MM.1S (cell line): Measurements from ENCODE around the gene CWC25.

Experiments used
- DNase-seq: peaks from one replicate; pipeline ENCODE4 v3.0.0-alpha.2; 2015
- H2AFZ ChIP-seq: fragments of 300-600 bp; sonication (generic); 2 replicates; pipeline ENCODE4 v1.6.0; 2016; ENCODE audit warnings: antibody characterized with exemption, low read length
- H3F3A ChIP-seq: fragments of 300-600 bp; sonication (generic); 2 replicates; pipeline ENCODE4 v1.6.1; 2016; ENCODE audit warnings: mild to moderate bottlenecking, antibody characterized with exemption, low read length, moderate library complexity, mixed read lengths; ENCODE audit not compliant: insufficient read depth
- H3K27ac ChIP-seq: fragments of 300-600 bp; sonication (generic); 2 replicates; pipeline ENCODE4 v1.5.1; 2016; ENCODE audit warnings: mild to moderate bottlenecking, low read length
- H3K27me3 ChIP-seq: fragments of 300-600 bp; sonication (generic); replicated peaks from 2 replicates; pipeline ENCODE4 v1.6.0; 2016; ENCODE audit warnings: low read length; ENCODE audit not compliant: insufficient read depth
- H3K36me3 ChIP-seq: fragments of 300-600 bp; sonication (generic); replicated peaks from 2 replicates; pipeline ENCODE4 v1.6.1; 2016; ENCODE audit warnings: mild to moderate bottlenecking, low read length, mixed read lengths; ENCODE audit not compliant: insufficient read depth
- H3K4me1 ChIP-seq: fragments of 300-600 bp; sonication (generic); 2 replicates; pipeline ENCODE4 v1.6.1; 2016; ENCODE audit warnings: low read length, mixed read lengths
- H3K4me2 ChIP-seq: fragments of 300-600 bp; sonication (generic); 2 replicates; pipeline ENCODE4 v1.6.0; 2016; ENCODE audit warnings: low read depth, low read length
- H3K4me3 ChIP-seq: fragments of 300-600 bp; sonication (generic); 2 replicates; pipeline ENCODE4 v1.5.1; 2016; ENCODE audit warnings: low read length, mixed read lengths
- H3K79me2 ChIP-seq: fragments of 300-600 bp; sonication (generic); 2 replicates; pipeline ENCODE4 v1.6.1; 2016; ENCODE audit warnings: mixed run types, low read length, mixed read lengths
- H3K9ac ChIP-seq: fragments of 300-600 bp; sonication (generic); 2 replicates; pipeline ENCODE4 v1.6.1; 2016; ENCODE audit warnings: low read length, mixed read lengths
- H3K9me2 ChIP-seq: fragments of 300-600 bp; sonication (generic); replicated peaks from 2 replicates; pipeline ENCODE4 v1.6.1; 2016; ENCODE audit warnings: mild to moderate bottlenecking, low read length, mixed read lengths; ENCODE audit not compliant: insufficient read depth
- H3K9me3 ChIP-seq: fragments of 300-600 bp; sonication (generic); replicated peaks from 2 replicates; pipeline ENCODE4 v1.6.1; 2016; ENCODE audit warnings: mild to moderate bottlenecking, low read length, mixed read lengths; ENCODE audit not compliant: insufficient read depth
- H4K20me1 ChIP-seq: fragments of 300-600 bp; sonication (generic); 2 replicates; pipeline ENCODE4 v1.6.1; 2016; ENCODE audit warnings: mild to moderate bottlenecking, low read length, moderate library complexity, mixed read lengths; ENCODE audit not compliant: insufficient read depth
- EZH2 ChIP-seq: fragments of 300-600 bp; sonication (generic); optimal IDR thresholded peaks from 2 replicates; pipeline ENCODE3; 2017; ENCODE audit warnings: low read depth, mild to moderate bottlenecking, antibody characterized with exemption, low read length, mixed read lengths
- EZH2phosphoT487 ChIP-seq: fragments of 300-600 bp; sonication (generic); IDR thresholded peaks from 2 replicates; pipeline ENCODE4 v1.6.1; 2018; ENCODE audit warnings: antibody characterized with exemption, low read length
- TF ChIP-seq, protein P1 (sequence below): fragments of 300-600 bp; sonication (generic); IDR thresholded peaks from 2 replicates; pipeline ENCODE4 v1.5.1; 2016; ENCODE audit warnings: antibody characterized with exemption, low read length, mixed read lengths

CWC25 gene

DNA sequence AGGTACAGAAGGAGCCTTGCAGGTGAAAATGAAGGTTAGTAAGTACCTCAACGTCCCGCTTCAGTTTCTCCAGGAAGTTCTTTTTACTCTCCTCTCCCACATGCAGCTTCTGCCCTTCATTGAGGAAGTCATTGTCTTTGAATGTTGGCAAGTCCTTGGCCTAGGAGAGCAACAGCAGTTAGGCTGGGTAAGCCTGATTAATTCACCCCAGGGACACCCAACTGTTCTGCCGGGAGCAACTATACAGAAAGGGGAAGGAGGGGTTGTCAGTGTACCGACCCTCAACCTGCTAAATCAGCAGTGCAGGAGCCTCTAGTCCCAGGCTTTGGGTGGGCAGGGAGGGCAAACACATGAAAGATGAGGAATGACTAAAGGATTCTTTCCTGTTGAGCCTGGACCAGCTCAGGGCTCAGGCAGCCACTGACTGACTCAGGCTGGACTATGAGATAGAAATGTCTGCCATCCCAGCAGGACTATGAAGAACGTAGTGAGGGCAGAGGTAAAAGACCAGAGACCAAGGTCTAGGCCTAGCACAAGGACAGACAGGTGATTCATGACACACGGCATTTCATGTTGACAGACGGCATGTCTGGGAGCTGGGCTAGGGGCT is 47.4 kb downstream of the CWC25 start:
- H2AFZ ChIP-seq = no peak overlapping the region
- 0 out of 2 replicates have a peak, but pooled peaks cover 5% of the 10 kb centered on the region for H3K36me3 ChIP-seq
- H3K9me3 ChIP-seq = no peaks in the 10 kb centered on the region
- no peak overlapping the region for H3K4me3 ChIP-seq
- no peaks in the 10 kb centered on the region for H3K9me2 ChIP-seq
- no peaks in the 10 kb centered on the region for H3K79me2 ChIP-seq
- no peak overlapping the region for H3K27ac ChIP-seq
- no peaks in the 10 kb centered on the region for H3F3A ChIP-seq
- H3K27me3 ChIP-seq = no peaks in the 10 kb centered on the region
- no peaks in the 10 kb centered on the region for H4K20me1 ChIP-seq
- H3K9ac ChIP-seq = no peak overlapping the region
- no peak for DNase-seq
- TF ChIP-seq EZH2phosphoT487 = no peak
- TF ChIP-seq, protein P1, sequence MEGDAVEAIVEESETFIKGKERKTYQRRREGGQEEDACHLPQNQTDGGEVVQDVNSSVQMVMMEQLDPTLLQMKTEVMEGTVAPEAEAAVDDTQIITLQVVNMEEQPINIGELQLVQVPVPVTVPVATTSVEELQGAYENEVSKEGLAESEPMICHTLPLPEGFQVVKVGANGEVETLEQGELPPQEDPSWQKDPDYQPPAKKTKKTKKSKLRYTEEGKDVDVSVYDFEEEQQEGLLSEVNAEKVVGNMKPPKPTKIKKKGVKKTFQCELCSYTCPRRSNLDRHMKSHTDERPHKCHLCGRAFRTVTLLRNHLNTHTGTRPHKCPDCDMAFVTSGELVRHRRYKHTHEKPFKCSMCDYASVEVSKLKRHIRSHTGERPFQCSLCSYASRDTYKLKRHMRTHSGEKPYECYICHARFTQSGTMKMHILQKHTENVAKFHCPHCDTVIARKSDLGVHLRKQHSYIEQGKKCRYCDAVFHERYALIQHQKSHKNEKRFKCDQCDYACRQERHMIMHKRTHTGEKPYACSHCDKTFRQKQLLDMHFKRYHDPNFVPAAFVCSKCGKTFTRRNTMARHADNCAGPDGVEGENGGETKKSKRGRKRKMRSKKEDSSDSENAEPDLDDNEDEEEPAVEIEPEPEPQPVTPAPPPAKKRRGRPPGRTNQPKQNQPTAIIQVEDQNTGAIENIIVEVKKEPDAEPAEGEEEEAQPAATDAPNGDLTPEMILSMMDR = no peak
- no peak for TF ChIP-seq EZH2
- no peaks in the 10 kb centered on the region for H3K4me1 ChIP-seq
- H3K4me2 ChIP-seq = no peak overlapping the region

DNA sequence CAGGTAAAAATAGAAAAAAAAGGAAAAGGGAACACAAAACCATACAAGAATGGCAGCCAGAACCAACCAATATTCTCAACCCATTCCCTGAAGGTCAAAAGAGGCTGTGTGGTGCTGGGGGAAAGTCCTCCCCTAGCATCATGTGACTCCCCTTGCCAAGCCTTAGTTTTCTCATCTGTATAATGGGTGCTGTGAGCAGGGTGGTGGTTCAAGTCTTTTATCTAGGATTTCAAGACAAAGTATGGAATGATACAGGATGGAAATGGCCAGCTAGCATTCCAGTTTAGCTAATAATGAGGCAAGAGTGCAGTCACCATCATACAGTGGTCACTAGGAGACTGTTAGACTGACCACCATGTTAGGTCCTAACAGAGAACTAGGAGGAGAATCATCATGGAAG is 51.9 kb downstream of the CWC25 start:
- H3K4me1 ChIP-seq = no peaks in the 10 kb centered on the region
- H3F3A ChIP-seq = no peaks in the 10 kb centered on the region
- H4K20me1 ChIP-seq = no peaks in the 10 kb centered on the region
- H3K36me3 ChIP-seq = no peaks in the 10 kb centered on the region
- no peak for DNase-seq
- no peak overlapping the region for H2AFZ ChIP-seq
- no peak overlapping the region for H3K4me2 ChIP-seq
- H3K9me2 ChIP-seq = no peaks in the 10 kb centered on the region
- no peaks in the 10 kb centered on the region for H3K9me3 ChIP-seq
- no peak overlapping the region for H3K9ac ChIP-seq
- H3K4me3 ChIP-seq = no peak overlapping the region
- H3K27ac ChIP-seq = no peak overlapping the region
- TF ChIP-seq, protein P1 = no peak
- no peak for TF ChIP-seq EZH2
- H3K27me3 ChIP-seq = no peaks in the 10 kb centered on the region
- H3K79me2 ChIP-seq = no peaks in the 10 kb centered on the region

DNA sequence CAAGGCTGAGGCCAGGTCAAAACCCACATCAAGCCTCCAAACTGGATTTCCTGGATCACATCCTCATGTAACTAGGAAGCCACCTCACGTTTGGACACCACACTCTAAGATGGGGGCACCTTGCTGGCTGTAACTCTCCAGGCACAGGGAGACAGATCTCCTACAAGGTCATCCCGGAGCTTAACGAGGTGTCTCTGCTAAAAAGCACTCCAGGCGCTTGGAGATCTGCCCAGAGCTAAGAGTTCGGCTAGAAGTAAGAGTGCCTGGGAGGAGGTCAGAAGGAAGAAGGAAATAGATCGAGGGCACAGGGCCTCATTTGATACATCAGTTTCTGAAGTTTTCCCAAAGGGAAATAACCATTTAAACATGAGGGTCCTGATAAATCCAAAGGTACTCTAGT is 56.7 kb downstream of the CWC25 start:
- Histone ChIP-seq H3K9me3 (no peaks in the 10 kb centered on the region), H3K27ac (no peak overlapping the region), H3K4me3 (no peak overlapping the region), H3K9ac (no peak overlapping the region), H3K4me2 (no peak overlapping the region), H3K79me2 (no peaks in the 10 kb centered on the region), H4K20me1 (no peaks in the 10 kb centered on the region), H3K4me1 (no peaks in the 10 kb centered on the region), H3K36me3 (no peaks in the 10 kb centered on the region), H3K27me3 (no peaks in the 10 kb centered on the region), H3F3A (no peaks in the 10 kb centered on the region; the same call in 1 of the 2 replicates), H2AFZ (no peak overlapping the region), H3K9me2 (no peaks in the 10 kb centered on the region)
- DNase-seq = no peak
- TF ChIP-seq, protein P1 = no peak
- TF ChIP-seq EZH2phosphoT487 (no peak), EZH2 (no peak)
